ENCODE results near the gene APP. TPM values are rescaled to one million over a fixed set of nuclear protein-coding genes. Genes with fewer than 3 reads are reported as not detected.

Gene APP
- total and polyA plus RNA-seq, 2 of the 13 experiments (the other 11 are each of a cell fraction or from before 2014, with no cell fraction given) = 70.6 to 262 TPM

DNA sequence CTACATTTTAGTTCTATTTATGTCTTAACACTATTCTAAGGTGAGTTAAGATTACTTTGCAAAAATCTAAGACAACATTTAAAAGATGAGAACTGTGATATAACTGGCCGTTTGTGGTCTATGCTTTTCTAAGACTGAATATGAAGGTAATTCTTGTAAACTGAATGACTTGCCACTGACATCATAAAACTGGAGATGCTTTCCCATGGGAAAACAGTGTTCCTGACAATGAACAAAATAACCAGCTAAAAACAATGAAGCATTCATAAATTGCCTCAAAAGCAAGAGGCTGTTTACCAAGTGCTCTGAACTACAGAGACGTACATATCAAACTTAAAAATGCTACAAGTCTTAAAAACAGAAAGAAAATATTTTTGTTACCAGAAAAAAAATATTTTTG is 54.7 kb downstream of the APP start:
- no peak overlapping the region for H3K4me2 ChIP-seq (ENCODE audit: low read depth, low read length)
- no peak overlapping the region for H2AFZ ChIP-seq (ENCODE audit: low read length)
- no peak for FAIRE-seq
- intact Hi-C loops (cut with micrococcal nuclease; ENCODE audit: unreplicated experiment) (no loop called here), in situ Hi-C loops (cut with HindIII; ENCODE audit: extremely low pct_ligation_motif_present, low pct_unique_long_range_greater_than_20kb) (no loop called here)
- peaks cover 7% of the 10 kb centered on the region for H4K20me1 ChIP-seq (ENCODE audit: insufficient read depth, low read length)
- H3K9ac ChIP-seq (ENCODE audit: insufficient read depth, low read depth, low read length) = no peak overlapping the region
- DNase-seq (ENCODE audit: low spot score) = no peak
- TF ChIP-seq, protein P1, sequence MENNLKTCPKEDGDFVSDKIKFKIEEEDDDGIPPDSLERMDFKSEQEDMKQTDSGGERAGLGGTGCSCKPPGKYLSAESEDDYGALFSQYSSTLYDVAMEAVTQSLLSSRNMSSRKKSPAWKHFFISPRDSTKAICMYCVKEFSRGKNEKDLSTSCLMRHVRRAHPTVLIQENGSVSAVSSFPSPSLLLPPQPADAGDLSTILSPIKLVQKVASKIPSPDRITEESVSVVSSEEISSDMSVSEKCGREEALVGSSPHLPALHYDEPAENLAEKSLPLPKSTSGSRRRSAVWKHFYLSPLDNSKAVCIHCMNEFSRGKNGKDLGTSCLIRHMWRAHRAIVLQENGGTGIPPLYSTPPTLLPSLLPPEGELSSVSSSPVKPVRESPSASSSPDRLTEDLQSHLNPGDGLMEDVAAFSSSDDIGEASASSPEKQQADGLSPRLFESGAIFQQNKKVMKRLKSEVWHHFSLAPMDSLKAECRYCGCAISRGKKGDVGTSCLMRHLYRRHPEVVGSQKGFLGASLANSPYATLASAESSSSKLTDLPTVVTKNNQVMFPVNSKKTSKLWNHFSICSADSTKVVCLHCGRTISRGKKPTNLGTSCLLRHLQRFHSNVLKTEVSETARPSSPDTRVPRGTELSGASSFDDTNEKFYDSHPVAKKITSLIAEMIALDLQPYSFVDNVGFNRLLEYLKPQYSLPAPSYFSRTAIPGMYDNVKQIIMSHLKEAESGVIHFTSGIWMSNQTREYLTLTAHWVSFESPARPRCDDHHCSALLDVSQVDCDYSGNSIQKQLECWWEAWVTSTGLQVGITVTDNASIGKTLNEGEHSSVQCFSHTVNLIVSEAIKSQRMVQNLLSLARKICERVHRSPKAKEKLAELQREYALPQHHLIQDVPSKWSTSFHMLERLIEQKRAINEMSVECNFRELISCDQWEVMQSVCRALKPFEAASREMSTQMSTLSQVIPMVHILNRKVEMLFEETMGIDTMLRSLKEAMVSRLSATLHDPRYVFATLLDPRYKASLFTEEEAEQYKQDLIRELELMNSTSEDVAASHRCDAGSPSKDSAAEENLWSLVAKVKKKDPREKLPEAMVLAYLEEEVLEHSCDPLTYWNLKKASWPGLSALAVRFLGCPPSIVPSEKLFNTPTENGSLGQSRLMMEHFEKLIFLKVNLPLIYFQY (CRISPR knock-in tag; IDR thresholded peaks at IDR 0.05; ENCODE audit: borderline replicate concordance) = no peak
- TF ChIP-seq ZNF75D (CRISPR knock-in tag; IDR thresholded peaks at IDR 0.05; ENCODE audit: borderline replicate concordance) (no peak), SNAI1 (CRISPR knock-in tag; IDR thresholded peaks at IDR 0.05; ENCODE audit: borderline replicate concordance) (no peak), RARA (CRISPR knock-in tag; IDR thresholded peaks at IDR 0.05) (no peak), POLR2A (IDR thresholded peaks at IDR 0.05; ENCODE audit: insufficient read depth in 1 of 2, low read depth in 2 of 2, low read length in 2 of 2) (no peak), TGIF2 (CRISPR knock-in tag; IDR thresholded peaks at IDR 0.05) (no peak), ZNF121 (CRISPR knock-in tag; IDR thresholded peaks at IDR 0.05) (no peak), ZNF672 (CRISPR knock-in tag; IDR thresholded peaks at IDR 0.05) (no peak), HOXA9 (CRISPR knock-in tag; IDR thresholded peaks at IDR 0.05; ENCODE audit: borderline replicate concordance) (no peak), PHF21A (CRISPR knock-in tag; IDR thresholded peaks at IDR 0.05) (no peak), GABPB1 (CRISPR knock-in tag; IDR thresholded peaks at IDR 0.05) (no peak), SMYD3 (CRISPR knock-in tag; IDR thresholded peaks at IDR 0.05) (no peak), RBAK (CRISPR knock-in tag; IDR thresholded peaks at IDR 0.05) (no peak), ARNT (IDR thresholded peaks at IDR 0.05) (no peak), SMAD9 (CRISPR knock-in tag; IDR thresholded peaks at IDR 0.05) (no peak)
- TF ChIP-seq, protein P2, sequence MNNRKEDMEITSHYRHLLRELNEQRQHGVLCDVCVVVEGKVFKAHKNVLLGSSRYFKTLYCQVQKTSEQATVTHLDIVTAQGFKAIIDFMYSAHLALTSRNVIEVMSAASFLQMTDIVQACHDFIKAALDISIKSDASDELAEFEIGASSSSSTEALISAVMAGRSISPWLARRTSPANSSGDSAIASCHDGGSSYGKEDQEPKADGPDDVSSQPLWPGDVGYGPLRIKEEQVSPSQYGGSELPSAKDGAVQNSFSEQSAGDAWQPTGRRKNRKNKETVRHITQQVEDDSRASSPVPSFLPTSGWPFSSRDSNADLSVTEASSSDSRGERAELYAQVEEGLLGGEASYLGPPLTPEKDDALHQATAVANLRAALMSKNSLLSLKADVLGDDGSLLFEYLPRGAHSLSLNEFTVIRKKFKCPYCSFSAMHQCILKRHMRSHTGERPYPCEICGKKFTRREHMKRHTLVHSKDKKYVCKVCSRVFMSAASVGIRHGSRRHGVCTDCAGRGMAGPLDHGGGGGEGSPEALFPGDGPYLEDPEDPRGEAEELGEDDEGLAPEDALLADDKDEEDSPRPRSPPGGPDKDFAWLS (CRISPR knock-in tag; IDR thresholded peaks at IDR 0.05; ENCODE audit: borderline replicate concordance) = no peak
- peaks cover 0 to 1% of the 10 kb centered on the region in 2 experiments; a peak in 2 of 5 replicates for H3K36me3 ChIP-seq (replicated peaks in 1 of 2; ENCODE audit: control insufficient read depth in 1 of 2, insufficient read depth in 2 of 2, low read length in 2 of 2)
- CTCF ChIA-PET (ENCODE audit: low intra/inter-chr PET ratio, low total read pairs) = no interaction called here
- POLR2A ChIA-PET = no interaction called here
- no peak for ATAC-seq
- H3K4me1 ChIP-seq (ENCODE audit: insufficient read depth, low read length) = peaks cover 17% of the 10 kb centered on the region
- no peaks in the 10 kb centered on the region for H3K27me3 ChIP-seq (ENCODE audit: control insufficient read depth in 1 of 2, insufficient read depth in 2 of 2, low read length in 2 of 2)
- no peaks in the 10 kb centered on the region for H3K9me3 ChIP-seq (ENCODE audit: low read length)
- H3K27ac ChIP-seq (ENCODE audit: extremely low read length, insufficient read depth, low read length) = no peak overlapping the region
- 47% methylated on average over 2 of the region's 2 CpGs for WGBS (ENCODE audit: low lambda C conversion rate)
- peaks cover 7% of the 10 kb centered on the region for H3K79me2 ChIP-seq (ENCODE audit: insufficient read depth, low read length)
- BruUV-seq (replicated peaks) = no TSS peak
- no peak overlapping the region for H3K4me3 ChIP-seq (replicated peaks in 1 of 3; ENCODE audit: insufficient read depth in 1 of 3, low read depth in 2 of 3, low read length in 3 of 3)

Measured in HepG2 (cell line).